Lung (tissue), 12 donors: ENCODE data around the gene PPP2R2C. TPM values are rescaled to one million over a fixed set of nuclear protein-coding genes. Genes with fewer than 3 reads are reported as not detected.

Experiments used
- ATAC-seq: fragments of 200-7000 bp; cut with Tn5 transposase; one replicate; pipeline ENCODE4 v1.9.1; 2020; ENCODE audit warnings: moderate number of reproducible peaks; ENCODE audit not compliant: insufficient read depth, low FRiP score
- DNase-seq, 3 donors: peaks; one replicate each; pipeline ENCODE4 v3.0.0-alpha.2; 2013 to 2017
- H3K27ac ChIP-seq, 2 donors: one replicate each; pipeline ENCODE4 v1.5.1; 2013; ENCODE audit warnings: mild to moderate bottlenecking in 2 of 2, moderate library complexity in 2 of 2, control low read depth in 1 of 2, inconsistent platforms in 1 of 2, low read depth in 1 of 2, low read length in 1 of 2
- H3K27me3 ChIP-seq, 3 donors: one replicate each; pipeline ENCODE4 v1.5.1; 2013; ENCODE audit warnings: low read length in 2 of 3; ENCODE audit not compliant: control insufficient read depth in 3 of 3, insufficient read depth in 3 of 3
- H3K36me3 ChIP-seq, 4 donors: one replicate each; pipeline ENCODE4 v1.5.1; 2013; ENCODE audit warnings: low read length in 4 of 4, mild to moderate bottlenecking in 1 of 4, moderate library complexity in 1 of 4; ENCODE audit not compliant: control insufficient read depth in 4 of 4, insufficient read depth in 4 of 4
- H3K4me1 ChIP-seq, 5 donors: one replicate each; pipeline ENCODE4 v1.5.1; 2013; ENCODE audit warnings: low read length in 5 of 5, mild to moderate bottlenecking in 2 of 5, moderate library complexity in 1 of 5; ENCODE audit not compliant: control insufficient read depth in 5 of 5, insufficient read depth in 5 of 5
- H3K4me3 ChIP-seq: one replicate; pipeline ENCODE4 v1.5.1; 2013; ENCODE audit warnings: mild to moderate bottlenecking, control low read depth, moderate library complexity
- H3K9ac ChIP-seq, 2 donors: one replicate each; pipeline ENCODE4 v1.5.1; 2013; ENCODE audit warnings: low read length in 2 of 2, control low read depth in 1 of 2; ENCODE audit not compliant: insufficient read depth in 1 of 2
- H3K9me3 ChIP-seq, 4 donors: one replicate each; pipeline ENCODE4 v1.5.1; 2013; ENCODE audit warnings: low read length in 3 of 4, mild to moderate bottlenecking in 1 of 4, moderate library complexity in 1 of 4; ENCODE audit not compliant: control insufficient read depth in 4 of 4, insufficient read depth in 3 of 4
- CTCF ChIP-seq: IDR thresholded peaks from 2 replicates; pipeline ENCODE4 v1.5.1; 2012; ENCODE audit warnings: mild to moderate bottlenecking; ENCODE audit errors: control extremely low read depth, extremely low read depth
- WGBS, 2 donors: extraction: QIAGEN DNeasy Blood & Tissue Kit; methylation state at CpG; one replicate each; pipeline ENCODE4 v1.1.7; 2013; 5-methylcytosine and 5-hydroxymethylcytosine counted together
- polyA plus RNA-seq, 2 donors: library from polyadenylated mRNA; stranded (reverse); fragments of 200-250 nt; gene quantifications; one replicate each; pipeline ENCODE4 v1.2.1, GENCODE V29; 2013
- total RNA-seq, 2 donors: library from RNA; depleted of rRNA in 1 of 2; stranded (reverse); fragments of >200 nt in 1 of 2; gene quantifications; one replicate each; pipeline ENCODE4 v1.2.1, GENCODE V29; 2014 to 2021
- donor health status: control.
- donor health status: control.
- donor health status: Bipolar disorder and iron deficiency.
- donor health status: healthy.
- donor health status: DM: yes; HTN: yes; CAD: no.

Gene PPP2R2C
- total and polyA plus RNA-seq, 4 donors = 0.03 to 0.57 (median 0.04) TPM

GRCh38 chr4:6302869-6303268, 169.5 kb downstream of the PPP2R2C start:
- Histone ChIP-seq H3K36me3 (peaks cover 0 to 39% (median 18%) of the 10 kb centered on the region in 4 donors), H3K27me3 (no peaks in the 10 kb centered on the region), H3K27ac (no peak overlapping the region), H3K4me3 (no peak overlapping the region), H3K9me3 (peaks cover 0 to 11% (median 0%) of the 10 kb centered on the region in 4 donors), H3K9ac (no peak overlapping the region), H3K4me1 (no peaks in the 10 kb centered on the region)
- 89 to 90% methylated on average over 6 of the region's 6 CpGs for WGBS, 2 donors
- TF ChIP-seq CTCF = no peak
- no peak for DNase-seq
- no peak for ATAC-seq

GRCh38 chr4:6301732-6302442, 170.5 kb downstream of the PPP2R2C start:
- Histone ChIP-seq H3K4me3 (no peak overlapping the region), H3K4me1 (no peaks in the 10 kb centered on the region), H3K27me3 (no peaks in the 10 kb centered on the region), H3K9ac (no peak overlapping the region), H3K9me3 (peaks cover 0 to 11% (median 0%) of the 10 kb centered on the region in 4 donors), H3K27ac (no peak overlapping the region), H3K36me3 (peaks cover 0 to 39% (median 18%) of the 10 kb centered on the region in 4 donors)
- ATAC-seq = no peak
- no peak for TF ChIP-seq CTCF
- no peak for DNase-seq
- 97 to 98% methylated on average over 55 of the region's 55 CpGs for WGBS, 2 donors

GRCh38 chr4:6301051-6301731, 171.2 kb downstream of the PPP2R2C start:
- no peak for ATAC-seq
- Histone ChIP-seq H3K9ac (no peak overlapping the region), H3K27me3 (no peaks in the 10 kb centered on the region), H3K27ac (no peak overlapping the region), H3K9me3 (peaks cover 0 to 11% (median 0%) of the 10 kb centered on the region in 4 donors), H3K4me3 (no peak overlapping the region), H3K36me3 (peaks cover 0 to 45% (median 19%) of the 10 kb centered on the region in 4 donors), H3K4me1 (no peaks in the 10 kb centered on the region)
- WGBS, 2 donors = 92 to 97% methylated on average over 35 of the region's 35 CpGs
- DNase-seq = no peak
- TF ChIP-seq CTCF = no peak
